Parathyroid adenoma (tissue), 2 donors: ENCODE results near the gene FCER2.

Experiments
- H2AFZ ChIP-seq: fragments of 300-600 bp; sonication (generic); one replicate; pipeline ENCODE4 v1.7.0; 2017; ENCODE audit warnings: antibody characterized with exemption, mild to moderate bottlenecking
- H3K27ac ChIP-seq: fragments of 300-600 bp; sonication (generic); one replicate; pipeline ENCODE4 v1.7.0; 2017
- H3K27me3 ChIP-seq: fragments of 300-600 bp; sonication (generic); one replicate; pipeline ENCODE4 v1.7.0; 2017; ENCODE audit warnings: low read length; ENCODE audit not compliant: control insufficient read depth, insufficient read depth
- H3K36me3 ChIP-seq: fragments of 300-600 bp; sonication (generic); one replicate; pipeline ENCODE4 v1.7.0; 2017; ENCODE audit warnings: low read length; ENCODE audit not compliant: control insufficient read depth, insufficient read depth
- H3K4me1 ChIP-seq: fragments of 300-600 bp; sonication (generic); one replicate; pipeline ENCODE4 v1.7.0; 2017; ENCODE audit warnings: control low read depth
- H3K4me2 ChIP-seq: fragments of 300-600 bp; sonication (generic); one replicate; pipeline ENCODE4 v1.7.0; 2017; ENCODE audit warnings: low read length
- H3K4me3 ChIP-seq: fragments of 300-600 bp; sonication (generic); one replicate; pipeline ENCODE4 v1.7.0; 2017; ENCODE audit warnings: low read depth, low read length
- H3K79me2 ChIP-seq: fragments of 300-600 bp; sonication (generic); one replicate; pipeline ENCODE4 v1.7.0; 2017; ENCODE audit warnings: control low read depth
- H3K9ac ChIP-seq: fragments of 300-600 bp; sonication (generic); one replicate; pipeline ENCODE4 v1.7.0; 2017; ENCODE audit warnings: mild to moderate bottlenecking
- H3K9me3 ChIP-seq: fragments of 300-600 bp; sonication (generic); one replicate; pipeline ENCODE4 v1.7.0; 2017; ENCODE audit warnings: low read length; ENCODE audit not compliant: control insufficient read depth
- CTCF ChIP-seq: fragments of 300-600 bp; sonication (generic); IDR thresholded peaks from one replicate; pipeline ENCODE4 v1.7.0; 2017; ENCODE audit warnings: antibody characterized with exemption, mild to moderate bottlenecking
- donor health status: primary hyperparathyroidism.

Gene FCER2

GRCh38 chr19:7699417-7700401 lies 2.2 kb downstream of the FCER2 start:
- no peaks in the 10 kb centered on the region for H3K4me1 ChIP-seq
- H3K27ac ChIP-seq: no peak overlapping the region
- H3K4me2 ChIP-seq: no peak overlapping the region
- no peak overlapping the region for H3K9ac ChIP-seq
- H3K79me2 ChIP-seq: no peaks in the 10 kb centered on the region
- no peaks in the 10 kb centered on the region for H3K36me3 ChIP-seq
- no peaks in the 10 kb centered on the region for H3K27me3 ChIP-seq
- TF ChIP-seq CTCF: no peak
- H2AFZ ChIP-seq: no peak overlapping the region
- H3K4me3 ChIP-seq: no peak overlapping the region
- no peaks in the 10 kb centered on the region for H3K9me3 ChIP-seq

GRCh38 chr19:7699003-7699402 lies 2.9 kb downstream of the FCER2 start:
- Histone ChIP-seq H3K4me3 (no peak overlapping the region), H3K27ac (no peak overlapping the region), H3K4me1 (no peaks in the 10 kb centered on the region), H3K27me3 (no peaks in the 10 kb centered on the region), H3K9me3 (no peaks in the 10 kb centered on the region), H3K4me2 (no peak overlapping the region), H2AFZ (no peak overlapping the region), H3K9ac (no peak overlapping the region), H3K79me2 (no peaks in the 10 kb centered on the region), H3K36me3 (no peaks in the 10 kb centered on the region)
- no peak for TF ChIP-seq CTCF

- Histone ChIP-seq H3K79me2 (no peaks in the 10 kb centered on the region), H3K36me3 (no peaks in the 10 kb centered on the region), H3K4me3 (no peak overlapping the region), H3K9ac (no peak overlapping the region), H3K27ac (no peak overlapping the region), H3K9me3 (no peaks in the 10 kb centered on the region), H3K4me1 (no peaks in the 10 kb centered on the region), H3K27me3 (no peaks in the 10 kb centered on the region), H3K4me2 (no peak overlapping the region), H2AFZ (no peak overlapping the region)
- TF ChIP-seq CTCF: no peak
These were observed 3.3 kb downstream of the FCER2 start for GRCh38 chr19:7698583-7698982.

- Histone ChIP-seq H3K79me2 (no peaks in the 10 kb centered on the region), H3K27ac (no peak overlapping the region), H2AFZ (no peak overlapping the region), H3K9ac (no peak overlapping the region), H3K27me3 (no peaks in the 10 kb centered on the region), H3K9me3 (no peaks in the 10 kb centered on the region), H3K4me3 (no peak overlapping the region), H3K4me2 (no peak overlapping the region), H3K36me3 (no peaks in the 10 kb centered on the region), H3K4me1 (no peaks in the 10 kb centered on the region)
- no peak for TF ChIP-seq CTCF
These were observed 4.1 kb downstream of the FCER2 start for GRCh38 chr19:7697721-7698287.
